BJ (cell line): ENCODE data around the gene KLHL30. TPM values are rescaled to one million over a fixed set of nuclear protein-coding genes. Genes with fewer than 3 reads are reported as not detected.

Experiments used
- CTCF ChIA-PET: fragments of 350-600 bp; formaldehyde crosslinking; extraction: SDS; loops from one replicate; lab custom pipeline; 2021; ENCODE audit warnings: antibody characterized with exemption, inconsistent platforms; lab: Yijun Ruan, JAX
- POLR2A ChIA-PET: fragments of 300-600 bp; sonication (Branson Sonifier 250); formaldehyde crosslinking; extraction: SDS; loops from one replicate; lab custom pipeline; 2021; ENCODE audit warnings: antibody characterized with exemption; lab: Charles Lee
- DNase-seq: peaks from one replicate; pipeline ENCODE4 v3.0.0-alpha.2; 2011; ENCODE audit warnings: low read depth
- H3K27me3 ChIP-seq: 2 replicates; pipeline ENCODE4 v1.6.0; 2011; ENCODE audit warnings: low read length; ENCODE audit not compliant: control insufficient read depth, insufficient read depth
- H3K36me3 ChIP-seq: 2 replicates; pipeline ENCODE4 v1.5.1; 2011; ENCODE audit warnings: low read length; ENCODE audit not compliant: control insufficient read depth, insufficient read depth
- H3K4me3 ChIP-seq: 2 replicates; pipeline ENCODE4 v1.5.1; 2011; ENCODE audit warnings: low read depth, mild to moderate bottlenecking, control low read depth, low read length
- polyA plus RNA-seq: library from polyadenylated mRNA; depleted of rRNA; stranded (reverse); fragments of >200 nt; gene quantifications from 2 replicates; pipeline ENCODE4 v1.2.3, GENCODE V29; 2011
- TF ChIP-seq, protein P1 (sequence below): IDR thresholded peaks from 2 replicates; pipeline ENCODE4 v1.5.1; 2011; ENCODE audit warnings: low read depth, mild to moderate bottlenecking, control low read depth, inconsistent platforms, low read length, moderate library complexity; ENCODE audit not compliant: insufficient read depth

The KLHL30 gene
- polyA plus RNA-seq, 1 experiment = 0.58 TPM

DNA sequence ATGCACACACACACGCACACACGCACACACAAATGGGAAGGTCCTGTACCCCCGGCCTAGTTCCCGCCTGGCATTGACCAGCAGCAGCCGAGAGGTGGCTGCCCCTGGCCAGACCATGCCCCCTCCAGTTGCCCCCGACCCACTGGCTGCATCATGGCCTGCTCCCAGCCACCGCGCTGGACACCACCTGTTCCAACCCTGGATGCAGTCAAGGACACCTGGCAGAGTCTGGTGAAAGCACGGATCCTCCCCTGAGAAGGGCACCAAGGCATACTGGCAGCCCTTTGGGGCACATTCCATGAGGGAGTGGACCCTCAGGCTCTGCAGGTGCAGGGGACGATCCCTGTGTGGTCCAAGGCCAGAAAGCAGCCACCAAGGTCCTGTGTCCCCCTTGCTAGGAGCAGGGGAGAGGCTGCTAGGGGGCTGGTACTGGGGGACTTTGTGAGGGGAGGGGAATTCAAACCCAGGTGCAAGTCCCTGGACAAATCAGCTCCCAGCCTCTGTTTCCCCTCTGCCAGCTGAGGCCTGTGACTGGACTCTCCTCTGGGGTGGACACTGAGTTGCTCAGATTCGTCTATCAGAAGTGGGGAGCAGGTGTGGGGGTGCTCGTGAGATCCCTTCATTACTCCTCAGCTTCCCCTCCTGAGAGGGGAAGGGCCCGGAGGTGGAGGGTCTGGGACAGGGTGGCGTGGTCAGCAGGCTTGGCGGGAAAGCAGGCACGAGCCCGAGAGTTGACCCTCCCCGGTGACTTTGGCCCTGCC, 34.8 kb upstream of the KLHL30 start:
- POLR2A ChIA-PET = no interaction called here
- no peak for DNase-seq

DNA sequence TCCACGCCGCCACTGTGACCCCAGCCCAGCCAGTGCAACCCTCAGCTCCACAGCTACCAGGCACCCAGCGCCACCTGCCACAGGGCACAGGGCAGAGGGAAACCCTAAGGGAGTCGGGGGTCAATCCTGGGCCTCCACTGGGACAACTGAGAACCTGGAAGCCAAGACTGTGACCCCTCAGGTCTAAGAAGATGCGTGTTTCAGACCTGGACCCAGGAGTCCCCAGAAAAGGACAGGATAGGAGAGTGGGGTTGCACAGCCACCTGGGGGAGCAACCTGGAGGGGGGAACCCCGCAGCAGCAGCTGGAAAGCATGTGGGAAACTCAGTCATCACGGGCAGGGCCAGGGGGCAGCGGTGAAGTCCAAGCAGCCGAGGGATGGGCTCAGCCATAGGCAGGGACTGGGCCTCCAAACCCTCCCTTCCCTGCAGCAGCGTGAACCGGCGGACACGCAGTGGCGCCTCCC, 34.2 kb upstream of the KLHL30 start:
- Histone ChIP-seq H3K27me3 (peaks cover 3% of the 10 kb centered on the region), H3K4me3 (no peak overlapping the region), H3K36me3 (no peaks in the 10 kb centered on the region)
- TF ChIP-seq, protein P1, sequence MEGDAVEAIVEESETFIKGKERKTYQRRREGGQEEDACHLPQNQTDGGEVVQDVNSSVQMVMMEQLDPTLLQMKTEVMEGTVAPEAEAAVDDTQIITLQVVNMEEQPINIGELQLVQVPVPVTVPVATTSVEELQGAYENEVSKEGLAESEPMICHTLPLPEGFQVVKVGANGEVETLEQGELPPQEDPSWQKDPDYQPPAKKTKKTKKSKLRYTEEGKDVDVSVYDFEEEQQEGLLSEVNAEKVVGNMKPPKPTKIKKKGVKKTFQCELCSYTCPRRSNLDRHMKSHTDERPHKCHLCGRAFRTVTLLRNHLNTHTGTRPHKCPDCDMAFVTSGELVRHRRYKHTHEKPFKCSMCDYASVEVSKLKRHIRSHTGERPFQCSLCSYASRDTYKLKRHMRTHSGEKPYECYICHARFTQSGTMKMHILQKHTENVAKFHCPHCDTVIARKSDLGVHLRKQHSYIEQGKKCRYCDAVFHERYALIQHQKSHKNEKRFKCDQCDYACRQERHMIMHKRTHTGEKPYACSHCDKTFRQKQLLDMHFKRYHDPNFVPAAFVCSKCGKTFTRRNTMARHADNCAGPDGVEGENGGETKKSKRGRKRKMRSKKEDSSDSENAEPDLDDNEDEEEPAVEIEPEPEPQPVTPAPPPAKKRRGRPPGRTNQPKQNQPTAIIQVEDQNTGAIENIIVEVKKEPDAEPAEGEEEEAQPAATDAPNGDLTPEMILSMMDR = no peak
- POLR2A ChIA-PET = no interaction called here
- DNase-seq = no peak
- CTCF ChIA-PET = no interaction called here

More for the DNA sequence above, 34.8 kb upstream of the KLHL30 start:
- CTCF ChIA-PET = no interaction called here
- TF ChIP-seq, protein P1 = no peak
- Histone ChIP-seq H3K27me3 (peaks cover 3% of the 10 kb centered on the region), H3K36me3 (no peaks in the 10 kb centered on the region), H3K4me3 (no peak overlapping the region)

DNA sequence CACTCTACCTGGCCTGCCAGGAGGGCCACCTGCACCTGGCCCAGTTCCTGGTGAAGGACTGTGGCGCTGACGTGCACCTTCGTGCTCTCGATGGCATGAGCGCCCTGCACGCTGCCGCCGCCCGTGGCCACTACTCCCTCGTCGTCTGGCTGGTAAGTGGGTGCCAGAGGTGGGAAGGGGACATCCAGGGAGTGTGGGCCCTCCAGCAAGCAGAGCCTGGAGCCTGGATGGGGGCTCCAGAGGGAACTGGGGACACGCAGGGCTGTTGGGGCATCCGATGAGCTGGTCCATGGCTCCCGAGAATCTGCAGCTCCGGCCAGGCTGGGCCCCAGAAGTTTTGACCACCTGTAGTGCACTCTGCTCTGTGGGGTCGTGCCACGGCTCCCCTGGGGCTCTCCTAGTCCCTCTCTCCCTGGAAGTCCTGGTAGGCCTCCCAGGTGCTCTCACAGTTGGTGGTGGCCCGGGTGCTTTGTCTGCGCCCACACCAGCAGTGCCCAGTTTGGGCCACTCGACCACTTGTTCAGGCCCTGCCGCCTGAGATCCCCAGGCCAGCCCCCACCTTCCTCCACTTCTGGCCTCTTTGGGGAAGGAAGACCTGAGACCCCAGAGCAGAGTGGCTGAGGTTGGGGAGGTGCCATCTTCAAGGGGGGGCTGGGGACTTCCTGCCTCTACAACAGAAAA, 33.6 kb upstream of the KLHL30 start:
- no peak for DNase-seq
- TF ChIP-seq, protein P1 = no peak
- H3K4me3 ChIP-seq = no peak overlapping the region
- H3K36me3 ChIP-seq = no peaks in the 10 kb centered on the region
- H3K27me3 ChIP-seq = peaks cover 3% of the 10 kb centered on the region
- ChIA-PET CTCF (no interaction called here), POLR2A (no interaction called here)

DNA sequence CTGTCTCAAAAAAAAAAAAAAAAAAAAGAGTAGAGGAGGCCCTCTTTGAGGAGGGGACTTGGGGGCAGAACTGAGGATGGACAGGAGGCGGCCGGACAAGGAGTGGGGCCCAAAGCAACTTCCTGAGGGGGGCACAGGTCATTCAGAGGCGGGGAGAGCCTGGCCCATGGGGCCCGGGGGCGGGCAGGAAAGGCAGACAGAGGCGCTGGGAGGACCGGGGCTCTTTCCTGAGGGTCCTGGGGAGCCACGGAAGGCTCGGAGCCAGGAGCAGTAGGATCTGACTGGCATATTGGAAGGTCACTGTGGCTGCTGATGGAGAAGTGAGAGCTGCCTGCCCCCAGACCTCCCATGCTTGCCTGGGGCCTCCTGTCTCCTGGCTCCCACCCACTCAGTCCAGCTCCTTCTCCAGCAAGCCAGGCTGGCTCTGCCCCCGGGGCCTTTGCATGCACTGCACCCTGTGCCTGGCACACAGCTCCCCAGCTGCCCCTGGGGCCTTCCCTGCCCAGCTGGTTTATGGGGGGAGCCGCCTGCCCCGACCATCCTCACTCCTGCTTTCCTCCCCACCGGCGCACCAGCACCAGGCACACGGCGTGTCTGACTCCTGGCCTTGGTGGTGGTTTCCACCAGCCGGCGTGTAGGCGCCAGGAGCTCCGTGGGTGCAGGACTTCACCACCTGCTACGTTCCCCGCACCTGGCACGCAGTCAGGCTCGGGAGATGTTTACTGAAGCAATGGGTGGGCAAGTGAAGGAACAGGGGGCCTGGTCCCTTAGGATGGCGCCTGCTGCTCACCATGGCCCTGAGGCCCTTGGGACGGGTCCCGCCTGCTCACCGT, 32.7 kb upstream of the KLHL30 start:
- ChIA-PET POLR2A (no interaction called here), CTCF (interaction anchor here (1.4 kb wide), 1 partner anchor 9 kb away, joined by 3 read pairs; no protein-coding TSS in a partner anchor)
- H3K27me3 ChIP-seq = peaks cover 3% of the 10 kb centered on the region
- DNase-seq = no peak
- no peaks in the 10 kb centered on the region for H3K36me3 ChIP-seq
- H3K4me3 ChIP-seq = no peak overlapping the region
- TF ChIP-seq, protein P1 = no peak
